H1 (cell line): Measurements from ENCODE around the gene NTRK1. TPM values are rescaled to one million over a fixed set of nuclear protein-coding genes. Genes with fewer than 3 reads are reported as not detected.

Experiments
- CHD7 ChIP-seq: fragments of 300-600 bp; sonication (generic); IDR thresholded peaks from 2 replicates; pipeline ENCODE4 v1.7.1; 2012; ENCODE audit warnings: low read length, moderate library complexity, mild to moderate bottlenecking, inconsistent platforms; ENCODE audit not compliant: insufficient replicate concordance
- polyA plus RNA-seq, 7 experiments: library from polyadenylated mRNA; depleted of rRNA in 3 of 7; stranded (reverse) in 5 of 7; unstranded in 2 of 7; fragments of >200 nt in 5 of 7; fragments of 200-250 nt in 2 of 7; gene quantifications; 1 replicate in 5 of 7; 2 replicates in 1 of 7; 4 replicates in 1 of 7; pipeline versions ENCODE4 v1.2.1 to v1.2.3, GENCODE V29; 2011 to 2013; ENCODE audit warnings: missing spikeins in 2 of 7, mixed read lengths in 2 of 7
- total RNA-seq: library from RNA; stranded (reverse); fragmentation: NEBNext Ultra II Directional; extraction: Animal tissue kit (Norgen Biotek cat#: 25700); gene quantifications from 2 replicates; pipeline ENCODE4 v1.2.1, GENCODE V29; 2021

The NTRK1 gene
- total and polyA plus RNA-seq, 2 of the 8 experiments (the other 6 are each of a cell fraction or from before 2014, with no cell fraction given) = 0.12 to 0.24 TPM

DNA sequence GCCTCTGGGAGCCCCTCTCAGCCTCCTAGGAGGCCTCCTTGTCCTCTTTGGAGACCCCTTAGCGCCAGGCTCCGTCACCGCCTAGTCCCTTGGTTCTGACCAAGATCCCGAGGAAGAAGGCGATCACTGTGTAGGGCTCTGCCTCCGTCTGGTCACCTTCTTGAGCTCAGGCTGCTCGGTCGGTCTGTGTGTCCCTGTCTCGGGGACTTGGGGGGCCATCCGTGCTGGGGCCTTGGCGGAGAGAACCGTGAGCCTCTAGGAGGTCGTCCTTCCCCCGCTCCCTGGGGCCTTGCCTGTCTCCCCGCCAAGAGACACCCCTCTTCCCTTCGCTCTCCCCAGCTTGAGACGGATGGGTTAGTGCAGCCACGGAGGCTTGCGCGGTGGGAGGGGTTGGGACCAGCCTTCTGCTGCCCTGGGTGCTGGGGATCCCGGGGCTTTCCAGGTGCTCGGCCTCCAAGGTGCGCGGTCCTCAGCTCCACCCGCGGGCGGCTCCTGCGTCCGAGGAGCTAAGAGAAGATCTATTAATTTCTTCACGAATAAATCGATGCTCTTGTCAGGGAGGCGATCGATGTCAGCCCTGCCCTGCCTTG, 1.0 kb upstream of the NTRK1 start (continued):
- no peak for TF ChIP-seq CHD7
